ENCODE results near the gene ZNF236.

Gene ZNF236

DNA sequence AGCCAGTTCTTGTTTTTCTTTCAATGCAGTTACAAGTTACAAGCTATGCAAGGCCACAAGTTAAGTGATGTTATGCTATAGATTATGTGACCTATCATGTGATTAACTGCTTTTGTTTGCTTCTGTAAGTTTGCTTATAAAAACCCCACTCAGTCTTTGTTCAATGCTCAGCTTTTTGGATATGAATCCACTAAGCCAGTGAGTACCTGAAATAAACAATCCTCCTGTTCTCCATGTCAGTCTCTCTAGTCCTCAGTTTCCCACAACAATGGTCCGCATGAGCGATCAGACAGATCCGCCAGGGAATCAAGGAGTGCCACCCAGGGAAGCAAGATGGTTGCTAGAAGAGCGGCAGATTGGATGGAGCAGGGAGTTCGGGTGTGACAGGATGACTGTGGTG lies 30.7 kb upstream of the ZNF236 start:
- H3K4me3 ChIP-seq (ENCODE audit: control insufficient read depth, low read depth, low read length): no peak overlapping the region
- no peak for TF ChIP-seq CTCF (conservative IDR thresholded peaks at IDR 0.05; ENCODE audit: control insufficient read depth, insufficient read depth, low read depth, low read length)
- no peak for DNase-seq (ENCODE audit: low read depth)

- no peak for TF ChIP-seq CTCF (conservative IDR thresholded peaks at IDR 0.05; ENCODE audit: control insufficient read depth, insufficient read depth, low read depth, low read length)
- H3K4me3 ChIP-seq (ENCODE audit: control insufficient read depth, low read depth, low read length): no peak overlapping the region
- DNase-seq (ENCODE audit: low read depth): no peak
Measured at GRCh38 chr18:76794326-76794725, 28.0 kb upstream of the ZNF236 start.

DNA sequence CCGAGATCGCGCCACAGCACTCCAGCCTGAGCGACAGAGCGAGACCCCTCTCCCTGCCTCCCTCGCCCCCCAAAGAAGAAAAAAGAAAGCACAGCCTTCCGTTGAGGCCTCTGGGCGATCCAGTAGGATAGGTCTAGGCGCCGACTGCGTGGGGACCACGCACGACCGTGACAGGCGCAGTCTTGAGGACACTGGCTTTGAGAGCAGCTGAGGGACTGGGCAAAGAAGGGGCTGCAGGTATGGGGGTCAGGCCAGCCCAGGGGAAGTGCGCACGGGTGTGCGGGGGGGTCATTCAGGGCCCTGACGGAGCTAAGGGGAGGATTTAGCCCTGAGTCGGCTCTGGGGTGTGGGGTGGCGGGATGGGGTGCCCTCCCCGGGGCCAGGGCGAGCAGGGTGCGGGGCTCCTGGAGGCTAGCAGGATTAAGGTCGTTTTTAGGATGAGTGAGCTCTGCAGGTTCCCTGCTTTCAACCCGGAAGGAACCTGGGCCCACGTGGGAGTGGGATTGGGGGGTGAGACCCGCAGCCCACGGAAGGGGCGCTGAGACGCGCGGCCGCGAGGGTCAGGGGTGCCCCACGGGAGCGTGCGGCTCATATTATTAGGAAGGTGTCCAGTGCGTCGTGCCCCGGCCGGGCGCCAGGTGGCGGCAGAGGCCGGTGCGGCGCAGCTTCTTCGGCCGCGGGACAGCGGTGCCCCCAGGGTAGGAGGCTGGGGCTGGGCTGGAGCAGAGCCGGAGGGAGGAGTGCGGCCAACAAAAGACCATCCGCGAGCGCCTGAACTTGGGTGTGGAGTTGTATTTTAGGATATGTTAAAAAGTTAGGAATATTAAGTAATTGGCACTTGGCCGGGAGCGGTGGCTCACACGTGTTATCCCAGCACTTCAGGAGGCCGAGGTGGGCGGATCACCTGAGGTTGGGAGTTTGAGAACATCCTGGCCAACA lies 20.5 kb upstream of the ZNF236 start:
- DNase-seq (ENCODE audit: low read depth): peak; percentile 45
- peak; percentile 54 for TF ChIP-seq CTCF (conservative IDR thresholded peaks at IDR 0.05; ENCODE audit: control insufficient read depth, insufficient read depth, low read depth, low read length)
- peak overlapping the region; percentile 43 for H3K4me3 ChIP-seq (ENCODE audit: control insufficient read depth, low read depth, low read length)

DNA sequence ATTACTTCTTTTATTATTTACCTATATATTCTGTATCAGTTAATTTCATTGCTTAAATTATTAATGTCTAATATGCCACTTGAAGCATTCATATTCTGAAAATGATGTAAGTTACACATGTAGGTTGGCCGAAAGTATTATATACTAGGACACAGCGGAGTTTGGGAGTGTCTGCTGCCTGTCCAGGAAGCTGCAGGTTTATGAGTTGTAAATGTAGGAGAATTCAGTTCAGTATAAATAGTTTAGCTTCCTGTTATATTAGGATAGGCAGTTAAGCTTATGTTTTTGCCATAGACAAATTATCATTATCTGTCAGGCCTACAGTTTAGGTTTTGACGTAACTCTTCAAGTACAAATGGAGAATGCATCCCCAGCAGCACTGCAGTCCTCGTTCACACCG lies 18.9 kb upstream of the ZNF236 start:
- TF ChIP-seq CTCF (conservative IDR thresholded peaks at IDR 0.05; ENCODE audit: control insufficient read depth, insufficient read depth, low read depth, low read length): no peak
- DNase-seq (ENCODE audit: low read depth): no peak
- no peak overlapping the region for H3K4me3 ChIP-seq (ENCODE audit: control insufficient read depth, low read depth, low read length)

GRCh38 chr18:76803814-76804213 lies 18.5 kb upstream of the ZNF236 start:
- H3K4me3 ChIP-seq (ENCODE audit: control insufficient read depth, low read depth, low read length): no peak overlapping the region
- peak; percentile 92 for TF ChIP-seq CTCF (conservative IDR thresholded peaks at IDR 0.05; ENCODE audit: control insufficient read depth, insufficient read depth, low read depth, low read length)
- DNase-seq (ENCODE audit: low read depth): peak; percentile 64

DNA sequence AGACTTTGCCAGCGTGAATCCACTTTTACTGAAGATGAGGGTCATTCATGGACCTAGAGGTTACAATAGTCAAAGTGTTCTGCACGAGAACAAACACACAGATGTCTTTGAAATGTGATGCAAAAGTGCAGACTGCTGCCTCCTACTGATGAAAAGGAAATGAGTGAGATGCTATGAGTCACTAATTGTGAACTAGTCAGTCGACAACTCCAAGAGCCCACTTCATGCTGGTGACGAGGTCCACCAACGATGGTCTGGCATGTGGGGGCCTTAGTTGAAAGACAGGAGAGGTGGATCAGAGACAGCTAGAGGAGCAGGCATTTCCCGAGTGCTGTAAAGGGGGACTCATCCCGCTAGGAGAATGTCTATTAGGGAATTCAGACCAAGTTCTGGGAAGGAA lies 17.1 kb upstream of the ZNF236 start:
- peak; percentile 75 for DNase-seq (ENCODE audit: low read depth)
- TF ChIP-seq CTCF (conservative IDR thresholded peaks at IDR 0.05; ENCODE audit: control insufficient read depth, insufficient read depth, low read depth, low read length): peak; percentile 30
- no peak overlapping the region for H3K4me3 ChIP-seq (ENCODE audit: control insufficient read depth, low read depth, low read length)
